Karpas-422 (cell line): Measurements from ENCODE around the gene KCTD7. TPM values are rescaled to one million over a fixed set of nuclear protein-coding genes. Genes with fewer than 3 reads are reported as not detected.
"Not testable (repeated sequence)": the region's sequence is repeated elsewhere in the genome, so short reads cannot be mapped to it uniquely, and the experiment has no call there.

Experiments used
- DNase-seq: peaks from one replicate; pipeline ENCODE4 v3.0.0-alpha.2; 2015
- H2AFZ ChIP-seq: fragments of 200-600 bp; sonication (generic); 2 replicates; pipeline ENCODE4 v1.6.1; 2014; ENCODE audit warnings: antibody characterized with exemption, low read length, mixed read lengths
- H3K27ac ChIP-seq: fragments of 200-600 bp; sonication (generic); 2 replicates; pipeline ENCODE4 v1.5.1; 2014; ENCODE audit warnings: mild to moderate bottlenecking, low read length, moderate library complexity
- H3K27me3 ChIP-seq: fragments of 200-600 bp; sonication (generic); 2 replicates; pipeline ENCODE4 v1.6.1; 2014; ENCODE audit warnings: low read length, mixed read lengths
- H3K36me3 ChIP-seq: fragments of 200-600 bp; sonication (generic); 2 replicates; pipeline ENCODE4 v1.6.1; 2014; ENCODE audit warnings: low read length, mixed read lengths; ENCODE audit not compliant: insufficient read depth
- H3K4me1 ChIP-seq: fragments of 200-600 bp; sonication (generic); 2 replicates; pipeline ENCODE4 v1.6.1; 2014; ENCODE audit warnings: mild to moderate bottlenecking, low read length, mixed read lengths
- H3K4me2 ChIP-seq: fragments of 200-600 bp; sonication (generic); 2 replicates; pipeline ENCODE4 v1.6.1; 2014; ENCODE audit warnings: low read length, low read depth, mild to moderate bottlenecking; ENCODE audit not compliant: poor library complexity, severe bottlenecking
- H3K4me3 ChIP-seq: fragments of 200-600 bp; sonication (generic); 2 replicates; pipeline ENCODE4 v1.5.1; 2014; ENCODE audit warnings: mild to moderate bottlenecking, antibody characterized with exemption, low read length, mixed read lengths
- H3K79me2 ChIP-seq: fragments of 200-600 bp; sonication (generic); 2 replicates; pipeline ENCODE4 v1.6.1; 2014; ENCODE audit warnings: mild to moderate bottlenecking, low read length, mixed read lengths
- H3K9ac ChIP-seq: fragments of 200-600 bp; sonication (generic); 2 replicates; pipeline ENCODE4 v1.6.0; 2014; ENCODE audit warnings: low read length
- H3K9me2 ChIP-seq: fragments of 200-600 bp; sonication (generic), shearing (Covaris generic); replicated peaks from 2 replicates; pipeline ENCODE4 v1.6.0; 2014; ENCODE audit warnings: mild to moderate bottlenecking, low read length, moderate library complexity; ENCODE audit not compliant: insufficient read depth
- H3K9me3 ChIP-seq: fragments of 300-700, 200-600 bp; sonication (generic); 2 replicates; pipeline ENCODE4 v1.6.1; 2014; ENCODE audit warnings: low read length, mixed read lengths
- H4K20me1 ChIP-seq: fragments of 200-600 bp; sonication (generic); 2 replicates; pipeline ENCODE4 v1.6.1; 2014; ENCODE audit warnings: mild to moderate bottlenecking, antibody characterized with exemption, low read length, low read depth; ENCODE audit not compliant: insufficient read depth
- total RNA-seq: library from RNA; depleted of rRNA; stranded (reverse); fragments of >200 nt; shearing (Covaris generic); gene quantifications from 2 replicates; pipeline ENCODE4 v1.2.3, GENCODE V29; 2014; ENCODE audit warnings: low replicate concordance

The KCTD7 gene
- total RNA-seq, 1 experiment from 2014 or later: 23.2 TPM

DNA sequence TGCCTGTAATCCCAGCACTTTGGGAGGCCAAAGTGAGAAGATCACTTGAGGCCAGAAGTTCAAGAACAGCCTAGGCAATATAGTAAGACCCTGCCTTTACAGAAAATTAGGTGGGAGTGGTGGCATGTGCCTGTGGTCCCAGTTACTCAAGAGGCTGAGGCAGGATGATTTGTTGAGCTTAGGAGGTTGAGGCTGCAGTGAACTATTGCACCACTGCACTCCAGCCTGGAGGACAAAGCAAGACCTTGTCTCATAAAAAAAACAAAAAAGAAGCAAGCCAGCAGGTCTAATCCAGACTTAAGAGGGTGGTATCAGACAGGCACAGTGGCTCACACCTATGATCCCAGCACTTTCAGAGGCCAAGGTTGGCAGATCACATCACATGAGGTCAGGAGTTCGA is 24.5 kb upstream of the KCTD7 start:
- H3K79me2 ChIP-seq: no peaks in the 10 kb centered on the region
- no peaks in the 10 kb centered on the region for H4K20me1 ChIP-seq
- no peaks in the 10 kb centered on the region for H3K9me3 ChIP-seq
- H3K27ac ChIP-seq: no peak overlapping the region
- no peak overlapping the region for H3K4me3 ChIP-seq
- H3K4me2 ChIP-seq: no peak overlapping the region
- H2AFZ ChIP-seq: no peak overlapping the region
- no peak for DNase-seq
- H3K36me3 ChIP-seq: no peaks in the 10 kb centered on the region
- no peak overlapping the region for H3K9ac ChIP-seq
- no peaks in the 10 kb centered on the region for H3K9me2 ChIP-seq
- no peaks in the 10 kb centered on the region for H3K4me1 ChIP-seq
- H3K27me3 ChIP-seq: no peaks in the 10 kb centered on the region

DNA sequence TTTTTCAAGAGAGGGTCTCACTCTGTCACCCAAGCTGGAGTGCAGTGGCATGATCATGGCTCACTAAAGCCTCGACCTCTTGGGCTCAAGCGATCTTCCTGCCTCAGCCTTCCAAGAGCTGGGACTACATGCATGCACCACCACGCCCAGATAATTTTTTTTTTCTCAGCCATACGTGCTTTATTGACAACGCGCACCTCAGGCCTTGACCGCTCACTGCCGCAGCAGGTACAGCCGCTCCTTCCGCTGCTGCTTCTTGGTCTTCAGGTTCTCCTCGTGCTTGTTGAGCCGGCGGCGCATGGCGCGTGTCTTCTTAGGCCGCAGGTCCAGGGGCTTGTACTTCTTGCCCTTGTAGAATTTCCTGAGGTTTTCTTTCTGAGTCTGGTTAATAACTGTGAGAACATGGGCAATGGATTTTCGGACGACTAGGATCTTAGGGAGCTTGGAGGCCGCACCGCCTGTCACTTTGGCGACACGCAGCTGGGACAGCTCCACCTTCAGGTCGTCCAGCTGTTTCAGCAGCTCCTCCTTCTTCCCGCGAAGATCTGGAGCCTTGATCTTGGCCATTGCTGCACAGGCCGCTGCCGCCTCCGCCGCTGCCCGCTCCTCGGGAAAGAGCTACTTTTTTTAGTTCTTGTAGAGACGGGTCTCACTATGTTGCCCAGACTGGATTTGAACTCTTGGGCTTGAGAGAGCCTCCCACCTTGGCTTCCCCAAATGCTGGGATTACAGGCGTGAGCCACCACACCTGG is 22.0 kb upstream of the KCTD7 start:
- H3K9ac ChIP-seq, H4K20me1 ChIP-seq: not testable (repeated sequence)

DNA sequence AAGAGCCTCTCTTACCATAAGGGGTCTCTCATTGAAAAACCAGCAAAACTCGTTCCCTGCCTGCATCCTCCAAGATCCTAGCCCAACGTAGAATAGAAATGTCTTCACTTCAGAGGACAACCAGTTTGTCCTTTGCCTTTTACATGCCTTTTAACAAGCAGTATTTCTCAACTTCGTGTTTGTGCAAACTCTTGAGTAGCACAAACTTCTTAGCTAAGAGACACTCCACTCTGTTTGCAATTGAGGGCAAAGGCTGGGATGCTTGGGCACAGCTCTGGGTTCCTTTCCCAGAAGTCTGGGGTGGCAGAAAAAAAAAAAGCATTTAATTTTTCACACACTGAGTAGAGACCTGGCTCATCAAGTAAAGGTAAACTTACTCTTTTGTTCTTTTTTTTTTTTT is 19.5 kb upstream of the KCTD7 start:
- Histone ChIP-seq H3K4me1 (no peaks in the 10 kb centered on the region), H4K20me1 (no peaks in the 10 kb centered on the region), H3K4me2 (no peak overlapping the region), H3K79me2 (no peaks in the 10 kb centered on the region), H3K36me3 (no peaks in the 10 kb centered on the region), H3K4me3 (no peak overlapping the region), H3K27ac (no peak overlapping the region), H3K27me3 (no peaks in the 10 kb centered on the region), H2AFZ (no peak overlapping the region), H3K9me2 (no peaks in the 10 kb centered on the region), H3K9ac (no peak overlapping the region), H3K9me3 (no peaks in the 10 kb centered on the region)
- DNase-seq: no peak

More for the DNA sequence above, 22.0 kb upstream of the KCTD7 start:
- not testable (repeated sequence) for H2AFZ ChIP-seq, H3K79me2 ChIP-seq, H3K27me3 ChIP-seq, H3K4me2 ChIP-seq, H3K4me3 ChIP-seq, DNase-seq, H3K9me2 ChIP-seq, H3K4me1 ChIP-seq, H3K36me3 ChIP-seq, H3K9me3 ChIP-seq, H3K27ac ChIP-seq

DNA sequence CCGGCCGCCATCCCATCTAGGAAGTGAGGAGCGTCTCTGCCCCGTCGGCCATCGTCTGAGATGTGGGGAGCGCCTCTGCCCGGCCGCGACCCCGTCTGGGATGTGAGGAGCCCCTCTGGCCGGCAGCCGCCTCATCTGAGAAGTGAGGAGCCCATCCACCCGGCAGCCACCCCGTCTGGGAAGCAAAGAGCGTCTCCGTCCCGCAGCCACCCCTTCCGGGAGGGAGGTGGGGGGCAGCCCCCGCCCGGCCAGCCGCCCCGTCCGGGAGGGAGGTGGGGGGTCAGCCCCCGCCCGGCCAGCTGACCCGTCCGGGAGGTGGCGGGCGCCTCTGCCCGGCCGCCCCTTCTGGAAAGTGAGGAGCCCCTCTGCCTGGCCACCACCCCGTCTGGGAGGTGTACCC is 14.1 kb upstream of the KCTD7 start:
- not testable (repeated sequence) for H3K4me3 ChIP-seq

DNA sequence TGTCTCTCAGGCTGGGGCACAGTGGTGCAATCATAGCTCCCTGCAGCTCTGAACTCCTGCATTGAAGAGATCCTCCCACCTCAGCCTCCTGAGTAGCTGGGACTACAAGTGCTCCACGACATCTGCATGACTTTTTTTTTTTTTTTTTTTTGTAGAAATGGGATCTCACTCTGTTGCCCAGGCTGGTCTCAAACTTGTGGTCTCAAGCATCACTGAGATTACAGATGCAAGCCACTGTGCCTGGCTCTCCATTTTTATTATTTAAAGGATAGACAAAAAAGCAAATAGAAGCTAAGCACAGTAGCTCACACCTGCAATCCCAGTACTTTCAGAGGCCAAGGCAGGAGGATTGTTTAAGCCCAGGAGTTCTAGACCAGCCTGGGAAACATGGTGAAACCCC is 13.0 kb upstream of the KCTD7 start:
- no peaks in the 10 kb centered on the region for H4K20me1 ChIP-seq
- H3K27ac ChIP-seq: no peak overlapping the region
- no peaks in the 10 kb centered on the region for H3K9me3 ChIP-seq
- H2AFZ ChIP-seq: no peak overlapping the region
- H3K36me3 ChIP-seq: no peaks in the 10 kb centered on the region
- no peak overlapping the region for H3K4me3 ChIP-seq
- no peak overlapping the region for H3K9ac ChIP-seq
- H3K4me1 ChIP-seq: peaks cover 14% of the 10 kb centered on the region
- H3K27me3 ChIP-seq: no peaks in the 10 kb centered on the region
- H3K9me2 ChIP-seq: no peaks in the 10 kb centered on the region
- DNase-seq: no peak
- H3K4me2 ChIP-seq: no peak overlapping the region
- no peaks in the 10 kb centered on the region for H3K79me2 ChIP-seq

More for the DNA sequence above, 14.1 kb upstream of the KCTD7 start:
- not testable (repeated sequence) for H3K4me1 ChIP-seq, H3K9ac ChIP-seq, H3K4me2 ChIP-seq, H3K9me2 ChIP-seq, H3K36me3 ChIP-seq, H3K79me2 ChIP-seq, H3K27ac ChIP-seq, H3K9me3 ChIP-seq, DNase-seq, H4K20me1 ChIP-seq, H2AFZ ChIP-seq, H3K27me3 ChIP-seq

DNA sequence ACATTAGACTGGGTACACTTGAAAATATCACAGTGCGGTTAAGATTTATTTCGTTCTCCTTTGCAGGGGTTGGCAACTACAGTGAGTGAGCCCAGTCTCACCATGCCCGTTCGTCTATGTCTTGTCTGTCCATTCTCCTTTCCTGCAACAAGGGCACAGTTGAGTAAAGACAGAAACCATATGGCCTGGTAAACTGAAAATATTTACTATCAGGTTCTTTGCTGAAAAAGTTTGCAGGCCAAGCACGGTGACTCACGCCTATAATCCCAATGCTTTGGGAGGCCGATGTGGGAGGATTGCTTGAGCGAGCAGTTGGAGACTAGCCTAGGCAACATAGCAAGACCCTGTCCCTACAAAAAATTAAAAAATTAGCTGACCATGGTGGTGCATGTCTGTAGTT is 11.4 kb upstream of the KCTD7 start:
- Histone ChIP-seq H3K27ac (no peak overlapping the region), H3K4me3 (no peak overlapping the region), H2AFZ (no peak overlapping the region), H3K4me1 (peaks cover 14% of the 10 kb centered on the region), H3K4me2 (no peak overlapping the region), H3K9me2 (no peaks in the 10 kb centered on the region), H4K20me1 (no peaks in the 10 kb centered on the region), H3K79me2 (no peaks in the 10 kb centered on the region), H3K9me3 (no peaks in the 10 kb centered on the region), H3K9ac (no peak overlapping the region), H3K36me3 (no peaks in the 10 kb centered on the region), H3K27me3 (no peaks in the 10 kb centered on the region)
- DNase-seq: no peak

DNA sequence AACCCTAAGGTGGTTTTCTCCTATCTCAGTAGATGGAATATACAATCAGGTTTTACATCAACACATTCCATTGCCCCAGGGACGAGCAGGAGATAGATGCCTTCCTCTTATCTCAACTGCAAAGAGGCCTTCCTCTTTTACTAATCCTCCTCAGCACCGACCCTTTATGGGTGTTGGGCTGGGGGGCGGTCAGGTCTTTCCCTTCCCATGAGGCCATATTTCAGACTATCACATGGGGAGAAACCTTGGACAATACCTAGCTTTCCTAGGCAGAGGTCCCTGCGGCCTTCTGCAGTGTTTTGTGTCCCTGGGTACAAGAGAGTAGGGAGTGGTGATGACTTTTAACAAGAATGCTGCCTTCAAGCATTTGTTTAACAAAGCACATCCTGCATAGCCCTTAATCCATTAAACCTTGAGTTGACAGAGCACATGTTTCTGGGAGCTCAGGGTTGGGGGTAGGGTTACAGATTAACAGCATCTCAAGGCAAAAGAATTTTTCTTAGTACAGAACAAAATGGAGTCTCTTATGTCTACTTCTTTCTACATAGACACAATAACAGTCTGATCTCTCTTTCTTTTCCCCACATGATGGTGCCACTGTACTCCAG is 9.2 kb upstream of the KCTD7 start:
- DNase-seq: peak; percentile 54
- H3K27me3 ChIP-seq, H3K79me2 ChIP-seq, H4K20me1 ChIP-seq, H3K4me3 ChIP-seq, H3K9me3 ChIP-seq, H3K9ac ChIP-seq, H3K27ac ChIP-seq, H3K9me2 ChIP-seq, H3K36me3 ChIP-seq: not testable (repeated sequence)
- peaks cover 14% of the 10 kb centered on the region for H3K4me1 ChIP-seq
- H3K4me2 ChIP-seq: peak overlapping the region; percentile 32
- peak overlapping the region; percentile 91 for H2AFZ ChIP-seq

DNA sequence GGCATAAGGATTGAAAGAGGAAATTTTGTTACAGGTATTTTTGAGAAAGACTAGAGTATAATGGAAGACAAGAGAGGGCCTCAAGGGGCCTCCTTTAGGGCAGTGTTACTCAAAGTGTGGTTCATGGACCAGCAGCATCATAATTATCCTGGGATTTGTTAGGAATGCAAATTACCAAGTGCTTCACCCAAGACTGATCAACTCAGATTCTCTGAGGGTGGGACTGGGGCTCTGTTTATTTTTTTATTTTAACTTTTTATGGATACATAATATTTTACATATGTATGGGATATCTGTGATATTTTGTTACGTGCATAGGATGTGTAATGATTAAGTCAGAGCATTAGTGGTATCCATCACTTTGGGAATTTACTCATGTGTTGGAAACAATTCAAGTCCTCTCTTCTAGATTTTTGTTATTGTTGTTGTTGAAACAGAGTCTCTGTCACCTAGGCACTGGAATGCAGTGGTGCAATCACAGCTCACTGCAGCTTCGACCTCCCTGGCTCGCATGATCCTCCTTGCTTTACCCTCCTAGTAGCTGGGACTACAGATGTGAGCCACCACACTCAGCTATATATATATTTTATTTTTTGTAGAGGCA is 2.2 kb upstream of the KCTD7 start:
- Histone ChIP-seq H3K27ac (no peak overlapping the region), H3K9me3 (no peaks in the 10 kb centered on the region), H3K36me3 (no peaks in the 10 kb centered on the region), H3K27me3 (no peaks in the 10 kb centered on the region), H3K4me1 (peaks cover 42% of the 10 kb centered on the region), H3K9me2 (no peaks in the 10 kb centered on the region), H3K9ac (no peak overlapping the region), H3K4me2 (no peak overlapping the region), H3K79me2 (peaks cover 15% of the 10 kb centered on the region), H4K20me1 (no peaks in the 10 kb centered on the region), H3K4me3 (no peak overlapping the region), H2AFZ (no peak overlapping the region)
- DNase-seq: no peak
